NCI-H146 treated with DMSO at 0.1 percent for 48 hours (cell line): ENCODE measurements around the gene SZRD1.

Experiments
- DNase-seq: peaks from one replicate; lab custom pipeline; 2025; ENCODE audit not compliant: unreplicated experiment; lab: John Stamatoyannopoulos, UW

The SZRD1 gene

DNA sequence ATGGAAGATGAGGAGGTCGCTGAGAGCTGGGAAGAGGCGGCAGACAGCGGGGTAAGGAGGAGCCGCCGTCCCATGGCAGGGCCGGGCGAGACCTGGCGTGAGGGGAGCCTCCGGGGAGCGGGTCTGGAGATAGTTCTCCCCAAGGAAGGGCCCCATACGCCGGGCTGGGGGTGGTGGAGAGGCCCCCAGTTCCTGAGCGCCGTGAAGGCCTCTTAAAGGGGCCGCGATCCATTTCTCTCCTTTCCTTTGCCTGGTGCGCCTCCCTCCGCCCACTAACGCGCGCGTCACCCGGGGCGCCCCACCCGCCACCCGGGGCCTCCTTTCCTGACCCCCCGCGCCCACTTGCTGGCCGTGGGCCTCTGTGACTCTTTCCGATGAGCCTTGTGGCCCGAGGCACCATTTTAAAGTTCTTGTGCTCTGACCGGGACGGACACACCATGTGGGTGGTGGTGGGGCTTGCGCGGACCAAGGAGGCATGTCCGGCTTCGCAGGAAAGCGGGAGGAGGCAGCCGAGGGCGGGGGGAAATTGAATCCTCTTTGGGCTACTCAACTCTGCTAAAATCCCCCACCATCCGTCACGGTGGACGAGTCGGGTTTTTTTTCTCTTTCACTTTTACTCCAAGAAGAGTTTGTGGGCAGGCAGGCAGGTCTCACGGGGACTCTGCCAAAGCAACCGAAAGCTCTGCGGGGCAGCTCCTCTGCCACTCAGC is 371 bp downstream of the SZRD1 start:
- no peak for DNase-seq

DNA sequence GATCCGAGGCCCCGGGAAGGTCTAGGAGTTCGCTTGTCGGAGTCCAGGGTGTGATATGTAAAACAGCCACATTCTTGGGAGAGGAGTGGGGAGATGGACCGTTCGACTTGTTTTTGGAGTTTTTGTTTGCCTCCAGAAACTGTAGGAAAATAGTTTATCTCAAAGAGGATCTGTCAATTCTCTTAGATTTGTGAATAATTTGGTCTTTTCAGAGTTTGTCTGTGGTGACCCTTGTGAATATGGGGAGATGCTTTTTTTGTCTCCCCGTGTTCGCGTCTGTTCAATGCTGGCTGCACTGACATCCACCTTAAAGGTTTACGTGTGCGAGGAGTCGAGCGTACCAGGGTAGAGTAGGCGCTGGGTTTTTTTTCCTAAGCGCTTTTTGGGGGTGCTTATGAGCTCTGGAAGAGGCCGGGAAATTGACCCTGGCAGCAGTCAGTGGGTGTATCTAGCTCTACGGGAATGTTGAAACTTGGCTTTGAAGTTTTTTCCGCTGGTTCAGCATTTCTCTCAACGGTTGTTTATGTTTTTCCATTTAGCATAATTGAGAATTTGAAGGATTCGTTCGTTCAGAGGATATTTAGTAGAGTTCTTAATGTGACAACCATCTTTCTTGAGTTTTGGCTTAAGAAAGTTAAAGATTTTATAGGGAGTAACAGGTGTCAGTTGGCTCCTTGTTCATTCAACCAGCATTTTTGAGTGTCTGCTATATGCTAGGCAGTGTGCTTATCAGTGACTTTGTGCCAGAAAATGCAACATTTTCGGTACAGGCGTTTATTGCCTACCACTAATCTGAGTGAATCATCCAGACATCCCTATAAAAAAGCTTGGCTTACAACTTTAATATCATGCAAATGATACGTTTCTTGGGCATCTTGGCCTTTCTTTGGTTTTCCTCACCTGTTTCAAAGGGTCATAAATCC is 1.2 kb downstream of the SZRD1 start:
- DNase-seq = no peak

DNA sequence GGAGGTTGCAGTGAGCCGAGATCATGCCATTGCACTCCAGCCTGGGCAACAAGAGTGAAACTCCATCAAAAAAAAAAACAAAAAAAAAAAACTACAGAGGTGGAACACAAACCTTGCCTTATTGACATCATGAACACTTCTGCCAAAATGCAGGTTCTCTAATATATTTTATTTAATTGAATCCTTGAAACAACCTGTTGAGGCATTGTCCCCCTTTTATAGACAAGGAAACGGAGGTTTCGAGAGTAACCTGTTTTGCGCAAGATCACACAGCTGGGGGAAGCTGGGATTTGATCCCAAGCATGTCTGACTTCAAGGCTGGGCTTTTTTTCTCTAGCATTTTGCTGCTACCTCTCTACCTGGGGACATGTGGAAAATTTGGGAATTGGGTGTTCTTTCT is 2.8 kb downstream of the SZRD1 start:
- no peak for DNase-seq

DNA sequence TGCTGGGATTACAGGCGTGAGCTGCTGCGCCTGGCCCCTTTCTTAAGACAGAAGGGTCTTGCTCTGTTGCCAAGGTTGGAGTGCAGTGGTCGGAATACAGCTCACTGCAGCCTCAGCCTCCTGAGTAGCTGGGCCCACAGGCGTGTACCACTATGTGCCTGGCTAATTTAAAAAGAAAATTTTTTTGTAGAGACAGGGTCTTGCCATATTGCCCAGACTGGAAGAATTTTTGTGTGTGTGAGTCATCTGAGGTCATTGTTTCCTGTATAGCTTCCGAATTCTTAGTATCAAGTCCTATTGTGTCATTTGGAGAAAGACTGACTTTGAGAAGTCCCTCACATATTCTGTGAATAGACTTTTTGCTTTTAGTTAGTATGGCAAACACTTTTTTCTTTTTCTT is 4.7 kb downstream of the SZRD1 start:
- DNase-seq = no peak

DNA sequence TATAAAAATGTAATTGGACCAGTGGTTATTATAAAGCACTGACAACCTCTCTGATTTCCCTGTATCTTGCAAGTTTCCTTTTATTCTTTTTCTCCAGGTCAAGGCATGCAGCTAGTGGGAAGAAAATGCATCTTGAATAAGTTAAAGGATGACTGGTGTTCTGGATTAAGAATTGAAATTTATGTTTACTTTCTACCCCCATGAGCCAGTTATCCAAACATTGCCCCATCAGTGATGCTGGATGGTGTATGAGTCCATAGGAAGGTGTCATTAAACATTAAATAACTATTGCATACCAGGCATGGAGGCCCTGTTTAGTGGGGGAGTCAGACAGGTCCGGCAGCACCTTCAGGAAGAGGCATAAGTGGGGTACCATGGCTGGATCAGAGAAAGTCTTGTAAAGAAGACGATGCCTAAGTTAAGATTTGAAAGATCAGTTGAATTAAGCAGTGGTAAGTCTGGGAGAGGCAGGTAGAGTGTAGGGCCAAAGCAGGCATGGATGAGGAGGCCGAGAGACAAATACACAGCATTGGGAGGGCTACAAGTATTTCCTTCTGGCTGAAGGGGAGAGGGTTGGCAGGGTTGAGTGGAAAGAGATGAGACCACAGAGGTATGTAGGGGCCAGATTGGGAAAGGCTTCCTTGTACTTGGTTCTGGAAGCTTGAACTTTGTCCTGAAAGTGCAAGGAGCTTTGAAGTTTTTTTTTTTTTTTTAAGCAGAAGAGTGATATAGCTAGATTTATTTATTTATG is 5.7 kb downstream of the SZRD1 start:
- no peak for DNase-seq

DNA sequence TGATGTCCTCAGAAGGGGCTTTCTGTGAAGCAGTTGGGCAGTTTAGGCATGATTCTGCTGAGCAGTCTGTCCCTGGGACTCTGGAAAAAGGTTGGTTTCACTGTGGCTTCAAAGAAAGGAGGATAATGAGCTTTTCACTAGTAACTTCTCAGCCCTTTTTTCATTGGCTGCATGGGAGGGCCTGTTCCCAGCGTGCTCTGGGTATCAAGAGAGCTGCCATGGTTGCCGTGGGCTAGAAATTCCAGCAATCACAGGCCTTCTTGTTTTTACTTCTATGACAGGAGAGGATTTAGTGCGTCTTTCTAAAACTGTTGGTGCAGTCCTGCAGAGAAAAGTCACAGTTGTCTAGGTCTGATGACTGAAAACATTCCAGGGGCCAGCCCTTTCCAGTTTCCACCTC is 7.2 kb downstream of the SZRD1 start:
- no peak for DNase-seq

DNA sequence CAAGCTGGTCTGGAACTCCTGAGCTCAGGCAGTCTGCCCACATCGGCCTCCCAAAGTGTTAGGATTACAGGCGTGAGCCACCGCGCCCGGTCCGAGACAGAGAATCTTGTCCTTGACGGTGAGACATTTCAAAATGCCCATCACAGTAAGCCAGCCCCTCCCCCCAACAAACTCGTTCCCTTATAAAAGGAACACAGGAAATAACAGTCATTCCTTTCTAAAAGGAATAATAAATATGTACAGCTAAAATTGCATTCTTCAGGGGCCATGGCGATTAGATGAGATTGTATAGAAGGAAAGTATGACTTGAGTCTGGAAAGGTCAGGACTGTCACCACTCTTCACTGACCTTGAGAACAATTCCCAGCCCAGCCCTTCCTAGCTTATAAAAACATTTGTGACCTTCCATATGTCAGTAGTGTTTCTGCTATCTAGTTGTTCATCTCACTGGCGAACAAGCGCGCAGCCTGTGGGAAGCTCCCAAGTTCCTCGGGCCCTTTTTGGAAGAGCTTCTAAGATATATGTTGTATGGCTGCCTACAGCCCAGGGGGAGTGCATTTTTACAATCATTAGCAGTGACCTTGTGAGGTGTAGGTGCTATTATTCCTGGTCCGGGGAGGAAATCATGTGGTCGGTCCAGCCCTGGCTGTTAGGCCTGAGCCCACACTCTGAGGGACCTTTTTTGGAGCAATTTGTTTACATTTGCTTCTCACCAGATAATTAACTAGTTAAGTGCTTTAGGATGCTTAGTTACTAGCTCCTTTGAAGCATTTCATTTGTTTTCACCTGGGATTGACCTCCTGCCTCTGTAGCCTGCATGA is 8.7 kb downstream of the SZRD1 start:
- DNase-seq = no peak

DNA sequence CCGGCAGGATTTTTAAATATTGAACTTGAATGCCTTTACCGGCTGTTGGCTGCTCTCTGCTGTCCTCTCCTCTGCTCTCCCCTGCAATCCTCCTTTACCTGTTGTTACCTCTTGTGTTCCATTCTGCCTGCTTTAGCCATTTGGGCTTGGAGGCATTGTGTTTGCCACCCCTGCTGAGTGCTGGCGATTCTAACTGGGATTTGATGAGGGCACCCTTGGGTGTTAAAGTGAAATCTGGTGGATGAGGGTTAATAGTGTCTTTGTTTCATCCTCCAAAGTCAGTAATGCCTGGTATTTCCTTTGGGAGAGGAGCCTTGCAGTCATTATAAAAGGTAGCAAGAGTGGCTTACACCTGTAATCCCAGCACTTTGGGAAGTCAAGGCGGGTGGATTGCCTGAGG is 9.9 kb downstream of the SZRD1 start:
- no peak for DNase-seq

DNA sequence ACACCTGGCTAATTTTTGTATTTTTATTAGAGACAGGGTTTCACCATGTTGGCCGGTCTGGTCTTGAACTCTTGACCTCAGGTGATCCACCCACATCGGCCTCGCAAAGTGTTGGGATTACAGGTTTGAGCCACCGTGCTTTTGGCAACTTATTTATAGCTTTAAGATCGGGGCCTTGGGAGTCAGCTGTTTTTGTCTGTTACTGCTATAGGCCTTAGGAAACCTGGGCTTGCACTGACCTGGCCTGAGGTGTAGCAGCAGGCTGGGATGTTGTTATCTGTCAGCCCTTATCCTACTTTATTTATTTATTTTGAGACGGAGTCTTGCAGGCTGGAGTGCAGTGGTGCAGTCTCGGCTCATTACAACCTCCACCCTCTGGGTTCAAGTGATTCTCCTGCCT is 11.4 kb downstream of the SZRD1 start:
- no peak for DNase-seq

DNA sequence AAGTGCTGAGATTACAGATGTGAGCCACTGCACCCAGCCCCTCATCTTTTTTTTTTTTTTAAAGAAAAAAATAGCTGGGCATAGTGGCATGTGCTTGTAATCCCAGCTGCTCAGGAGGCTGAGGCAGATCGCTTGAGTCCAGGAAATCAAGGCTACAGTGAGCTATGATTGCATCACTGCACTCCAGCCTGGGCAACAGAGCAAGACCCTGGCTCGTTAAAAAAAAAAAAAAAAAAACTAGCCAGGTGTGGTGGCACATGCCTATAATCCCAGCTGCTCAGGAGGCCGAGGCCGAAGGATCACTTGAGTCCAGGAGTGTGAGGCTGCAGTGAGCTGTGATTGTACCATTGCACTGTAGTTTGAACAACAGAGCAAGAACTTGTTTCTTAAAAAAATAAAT is 13.8 kb downstream of the SZRD1 start:
- DNase-seq = no peak

DNA sequence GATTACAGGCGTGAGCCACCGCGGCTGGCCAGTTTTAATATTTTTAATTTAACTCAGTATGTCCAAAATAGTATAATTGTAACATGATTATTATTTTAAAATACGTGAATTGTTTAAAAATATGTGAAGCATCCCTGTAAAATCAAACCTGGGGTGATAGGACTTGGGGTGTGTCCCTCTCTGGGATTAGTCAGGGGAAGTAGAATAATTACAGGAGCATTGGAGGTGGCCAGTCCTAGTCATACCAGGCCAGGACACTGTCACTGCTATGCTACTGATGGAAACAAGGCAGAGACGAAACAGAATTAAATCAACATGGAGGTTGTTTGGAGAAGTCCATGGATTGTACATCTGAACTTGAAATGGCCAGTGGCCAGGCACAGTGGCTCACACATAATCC is 16.8 kb downstream of the SZRD1 start:
- no peak for DNase-seq

DNA sequence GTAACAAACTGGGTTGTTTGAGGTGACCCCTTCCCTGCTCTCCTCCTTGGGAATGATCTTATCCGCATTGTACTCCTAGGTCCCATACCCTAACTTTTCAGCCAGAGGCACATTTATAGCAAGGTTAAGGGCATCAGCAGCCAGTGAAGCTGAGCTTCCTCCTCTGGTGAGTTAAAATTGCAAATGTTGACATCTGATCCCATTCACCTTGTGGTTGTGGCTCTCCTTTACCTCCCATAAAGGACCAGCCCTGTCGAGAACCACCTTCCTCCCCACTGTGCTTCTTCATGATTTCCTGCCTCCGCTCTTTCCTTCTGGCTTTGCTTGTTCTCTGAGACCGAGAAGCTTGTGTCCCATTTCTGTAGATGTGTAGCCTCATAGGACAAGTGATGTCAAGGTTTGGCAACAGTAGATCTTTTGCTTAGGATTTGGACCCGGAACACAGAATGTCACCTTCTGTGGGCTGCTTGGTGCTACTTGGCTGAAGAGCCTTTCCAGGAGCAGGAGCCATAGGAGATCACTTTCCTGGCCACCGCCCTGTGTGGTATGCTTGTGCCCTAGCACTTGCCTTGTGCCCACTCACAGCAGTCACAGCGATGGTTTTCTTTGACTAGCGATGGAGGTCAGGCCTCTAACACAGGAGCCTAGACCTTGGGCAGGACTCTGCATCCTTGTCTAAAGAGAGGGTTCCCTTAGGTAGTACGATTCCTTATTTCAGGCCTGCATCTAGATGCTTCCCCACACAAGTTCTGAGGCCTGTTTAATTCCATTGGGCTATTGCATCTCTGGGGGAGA is 18.8 kb downstream of the SZRD1 start:
- no peak for DNase-seq

DNA sequence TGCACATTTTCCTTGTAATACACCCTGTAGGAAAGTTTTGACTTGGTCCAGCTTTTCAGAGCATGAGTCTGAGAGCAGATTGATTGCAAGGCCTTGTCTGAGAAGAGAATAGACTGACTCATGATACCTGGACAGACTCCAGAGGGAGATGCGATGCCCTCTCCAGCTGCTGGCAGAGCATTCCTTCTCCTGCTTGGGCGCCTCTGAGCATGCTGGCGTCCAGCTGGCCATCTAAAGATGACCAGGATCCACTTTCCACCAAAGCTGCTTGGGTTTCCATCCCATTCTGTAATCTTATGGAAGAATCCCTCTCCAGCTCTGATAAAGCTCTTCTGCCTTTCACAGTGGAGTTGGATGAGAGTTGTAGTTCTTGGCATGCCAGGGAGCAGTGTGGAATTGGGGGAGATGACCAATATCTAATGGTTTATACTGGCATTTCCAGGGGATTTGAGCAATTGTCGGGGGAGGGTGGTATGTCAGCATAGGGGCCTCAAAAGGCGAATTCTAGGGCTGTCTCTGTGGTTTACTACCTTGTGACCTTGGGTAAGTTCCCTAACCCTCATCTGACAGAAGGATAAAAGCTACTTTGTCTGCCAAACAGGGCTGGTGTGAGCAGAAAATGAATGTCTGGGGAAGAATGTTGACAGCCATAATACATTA is 19.5 kb downstream of the SZRD1 start:
- DNase-seq = no peak

DNA sequence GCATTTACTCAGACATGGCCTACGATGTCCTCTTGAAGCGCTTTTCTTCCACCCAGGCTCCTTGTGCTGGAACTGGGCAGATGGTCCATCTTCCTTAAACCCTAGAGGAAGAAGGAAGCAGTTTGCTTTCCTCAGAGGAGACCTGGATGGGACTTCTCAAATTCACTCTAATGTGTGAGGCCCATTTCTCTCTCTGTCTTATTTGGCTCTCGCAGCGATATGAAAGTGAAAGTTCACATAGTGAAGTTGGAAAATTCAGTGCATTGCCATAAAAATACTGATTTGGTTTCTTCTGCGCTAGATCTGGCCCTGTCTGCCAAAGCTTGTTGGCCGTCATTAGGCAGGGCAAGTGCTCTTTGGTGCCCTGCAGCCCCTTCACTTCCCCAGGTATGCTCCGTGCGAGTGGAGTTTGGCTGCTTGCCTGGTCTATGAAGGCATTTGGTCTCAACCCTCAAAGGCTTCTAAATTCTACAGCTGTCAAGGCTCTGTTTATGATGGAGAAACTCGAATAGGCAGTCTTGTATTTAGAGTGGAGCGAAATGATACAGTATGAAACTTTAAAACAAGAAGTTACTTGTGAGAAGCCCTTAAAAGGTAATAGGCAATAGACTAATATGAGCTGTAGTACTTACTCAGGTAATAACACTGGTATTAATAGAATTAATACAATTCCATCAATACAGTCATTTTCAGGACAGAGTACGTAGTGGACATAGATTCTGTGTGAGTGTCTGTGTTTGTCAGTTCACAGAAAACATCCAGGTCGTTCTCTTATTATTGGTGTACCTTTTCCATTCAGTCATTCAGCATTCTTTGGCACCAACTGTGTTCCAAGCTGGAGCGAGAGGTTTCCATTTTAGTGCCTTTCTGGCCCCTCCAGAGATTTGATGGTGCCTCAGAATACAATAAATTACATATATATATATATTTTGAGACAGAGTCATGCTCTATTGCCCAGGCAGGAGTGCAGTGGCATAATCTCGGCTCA is 20.5 kb downstream of the SZRD1 start:
- DNase-seq = no peak

DNA sequence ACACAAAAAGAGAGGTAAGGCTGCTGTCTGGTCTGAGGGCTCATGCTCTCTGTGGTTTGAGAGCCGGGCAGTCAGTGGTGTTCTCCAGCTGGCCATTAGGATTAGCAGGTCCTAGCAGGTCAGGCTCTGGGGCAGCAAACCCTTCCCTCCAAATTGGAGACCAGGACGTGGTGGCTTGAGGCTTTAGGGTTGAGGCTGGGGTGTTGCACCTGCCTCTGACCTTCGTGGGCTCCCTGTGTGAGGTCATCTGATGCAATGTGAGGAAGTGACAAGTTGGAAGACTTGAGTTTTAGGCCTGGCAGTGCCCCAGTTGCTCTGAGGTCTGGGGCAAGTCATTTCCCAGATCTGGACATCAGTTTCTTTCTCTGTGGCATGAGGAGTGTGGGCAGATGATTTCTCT is 24.4 kb downstream of the SZRD1 start:
- DNase-seq = no peak

DNA sequence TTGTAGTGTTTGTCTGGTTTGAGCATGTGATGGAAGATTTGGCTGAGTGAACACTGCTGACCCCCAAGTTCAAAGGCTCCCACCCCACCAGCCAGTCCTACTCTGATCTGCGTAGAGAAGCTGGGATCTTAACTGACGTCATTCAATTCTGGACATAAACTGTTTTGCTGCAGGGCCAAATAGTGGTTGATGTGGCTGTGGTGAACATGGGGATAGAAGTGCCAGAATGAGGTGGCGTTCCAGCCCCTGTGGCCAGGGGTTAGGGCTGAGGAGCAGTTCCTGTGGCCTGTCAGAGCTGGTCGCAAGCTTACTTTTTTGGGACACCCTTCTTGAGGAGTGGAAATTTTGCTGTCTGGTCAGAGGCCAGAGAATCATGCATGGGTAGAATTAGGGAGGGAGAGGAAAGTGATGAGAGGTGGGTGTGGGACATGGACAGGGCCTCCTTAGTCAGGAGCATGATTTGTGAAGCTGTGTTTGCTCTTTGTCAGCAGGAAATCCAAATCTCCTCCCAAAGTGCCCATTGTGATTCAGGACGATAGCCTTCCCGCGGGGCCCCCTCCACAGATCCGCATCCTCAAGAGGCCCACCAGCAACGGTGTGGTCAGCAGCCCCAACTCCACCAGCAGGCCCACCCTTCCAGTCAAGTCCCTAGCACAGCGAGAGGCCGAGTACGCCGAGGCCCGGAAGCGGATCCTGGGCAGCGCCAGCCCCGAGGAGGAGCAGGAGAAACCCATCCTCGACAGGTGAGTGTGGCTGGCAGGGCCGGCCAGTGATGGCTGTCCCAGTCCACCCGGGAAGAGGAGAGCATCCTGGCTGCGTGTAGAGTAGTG is 25.9 kb downstream of the SZRD1 start:
- no peak for DNase-seq
